Measurements from ENCODE around the gene ADSL. TPM values are rescaled to one million over a fixed set of nuclear protein-coding genes. Genes with fewer than 3 reads are reported as not detected.

The ADSL gene
- total RNA-seq, 4 donors from 2014 or later = 36.1 to 71.8 (median 58.1) TPM

GRCh38 chr22:40403651-40404050 lies 57.4 kb downstream of the ADSL start:
- no peak for DNase-seq (ENCODE audit: low spot score in 2 of 2)
- no peak overlapping the region for H3K27ac ChIP-seq
- peaks cover 0 to 5% (median 0%) of the 10 kb centered on the region in 4 donors for H3K4me1 ChIP-seq
- H3K4me3 ChIP-seq = no peak overlapping the region
- H3K36me3 ChIP-seq = peaks cover 0 to 85% (median 17%) of the 10 kb centered on the region in 3 donors
- no peaks in the 10 kb centered on the region for H3K9me3 ChIP-seq
- WGBS, 2 donors = 82 to 87% methylated on average over 7 of the region's 7 CpGs
- TF ChIP-seq POLR2A (IDR thresholded peaks at IDR 0.05) (no peak), CTCF (IDR thresholded peaks at IDR 0.05) (no peak), EP300 (IDR thresholded peaks at IDR 0.05) (no peak)
- H3K27me3 ChIP-seq = no peaks in the 10 kb centered on the region

GRCh38 chr22:40404251-40405177 lies 58.2 kb downstream of the ADSL start:
- no peak for DNase-seq (ENCODE audit: low spot score in 2 of 2)
- Histone ChIP-seq H3K36me3 (peaks cover 0 to 93% (median 17%) of the 10 kb centered on the region in 3 donors), H3K9me3 (no peaks in the 10 kb centered on the region), H3K4me1 (peaks cover 0 to 4% (median 0%) of the 10 kb centered on the region in 4 donors), H3K27me3 (no peaks in the 10 kb centered on the region), H3K27ac (no peak overlapping the region), H3K4me3 (no peak overlapping the region)
- TF ChIP-seq EP300 (IDR thresholded peaks at IDR 0.05) (no peak), POLR2A (IDR thresholded peaks at IDR 0.05) (no peak), CTCF (IDR thresholded peaks at IDR 0.05) (no peak)
- 86% methylated on average over 21 to 25 of the region's 25 CpGs for WGBS, 2 donors

- TF ChIP-seq CTCF (IDR thresholded peaks at IDR 0.05) (no peak), EP300 (IDR thresholded peaks at IDR 0.05) (no peak), POLR2A (IDR thresholded peaks at IDR 0.05) (no peak)
- no peaks in the 10 kb centered on the region for H3K4me1 ChIP-seq
- no peak overlapping the region for H3K27ac ChIP-seq
- H3K27me3 ChIP-seq = no peaks in the 10 kb centered on the region
- no peaks in the 10 kb centered on the region for H3K9me3 ChIP-seq
- H3K36me3 ChIP-seq = peaks cover 0 to 100% (median 17%) of the 10 kb centered on the region in 3 donors
- DNase-seq (ENCODE audit: low spot score in 2 of 2) = no peak
- WGBS, 2 donors = 79 to 94% methylated on average over 20 to 24 of the region's 28 CpGs
- no peak overlapping the region for H3K4me3 ChIP-seq
Measured at GRCh38 chr22:40405178-40406062, 59.1 kb downstream of the ADSL start.

GRCh38 chr22:40406063-40406890 lies 60.0 kb downstream of the ADSL start:
- Histone ChIP-seq H3K4me1 (no peaks in the 10 kb centered on the region), H3K4me3 (no peak overlapping the region), H3K27ac (no peak overlapping the region), H3K36me3 (peaks cover 0 to 100% (median 21%) of the 10 kb centered on the region in 3 donors), H3K9me3 (no peaks in the 10 kb centered on the region), H3K27me3 (no peaks in the 10 kb centered on the region)
- TF ChIP-seq CTCF (IDR thresholded peaks at IDR 0.05) = no peak
- TF ChIP-seq EP300 (IDR thresholded peaks at IDR 0.05) = no peak
- TF ChIP-seq POLR2A (IDR thresholded peaks at IDR 0.05) = no peak
- DNase-seq (ENCODE audit: low spot score in 2 of 2) = no peak
- 93 to 94% methylated on average over 19 to 21 of the region's 31 CpGs for WGBS, 2 donors

Measured in tibial nerve (tissue), 4 donors.